Fibroblast of villous mesenchyme (primary cell): Measurements from ENCODE around the gene ANO3. TPM values are rescaled to one million over a fixed set of nuclear protein-coding genes. Genes with fewer than 3 reads are reported as not detected.

ENCODE experiments used
- DNase-seq: peaks from one replicate; pipeline ENCODE4 v3.0.0-alpha.2; 2010; ENCODE audit warnings: low read depth
- H3K4me3 ChIP-seq: 2 replicates; pipeline ENCODE4 v1.5.1; 2011; ENCODE audit warnings: low read depth, mild to moderate bottlenecking, low read length
- total RNA-seq: library from RNA; depleted of rRNA; stranded (reverse); fragments of >200 nt; gene quantifications from 2 replicates; pipeline ENCODE4 v1.2.3, GENCODE V29; 2012
- TF ChIP-seq, protein P1 (sequence below): IDR thresholded peaks from 2 replicates; pipeline ENCODE4 v1.5.1; 2012; ENCODE audit warnings: low read depth, mild to moderate bottlenecking, low read length; ENCODE audit not compliant: insufficient read depth

The ANO3 gene
- total RNA-seq, 1 donor: under 0.01 TPM

- no peak for DNase-seq
- TF ChIP-seq, protein P1, sequence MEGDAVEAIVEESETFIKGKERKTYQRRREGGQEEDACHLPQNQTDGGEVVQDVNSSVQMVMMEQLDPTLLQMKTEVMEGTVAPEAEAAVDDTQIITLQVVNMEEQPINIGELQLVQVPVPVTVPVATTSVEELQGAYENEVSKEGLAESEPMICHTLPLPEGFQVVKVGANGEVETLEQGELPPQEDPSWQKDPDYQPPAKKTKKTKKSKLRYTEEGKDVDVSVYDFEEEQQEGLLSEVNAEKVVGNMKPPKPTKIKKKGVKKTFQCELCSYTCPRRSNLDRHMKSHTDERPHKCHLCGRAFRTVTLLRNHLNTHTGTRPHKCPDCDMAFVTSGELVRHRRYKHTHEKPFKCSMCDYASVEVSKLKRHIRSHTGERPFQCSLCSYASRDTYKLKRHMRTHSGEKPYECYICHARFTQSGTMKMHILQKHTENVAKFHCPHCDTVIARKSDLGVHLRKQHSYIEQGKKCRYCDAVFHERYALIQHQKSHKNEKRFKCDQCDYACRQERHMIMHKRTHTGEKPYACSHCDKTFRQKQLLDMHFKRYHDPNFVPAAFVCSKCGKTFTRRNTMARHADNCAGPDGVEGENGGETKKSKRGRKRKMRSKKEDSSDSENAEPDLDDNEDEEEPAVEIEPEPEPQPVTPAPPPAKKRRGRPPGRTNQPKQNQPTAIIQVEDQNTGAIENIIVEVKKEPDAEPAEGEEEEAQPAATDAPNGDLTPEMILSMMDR: no peak
These were observed 226.3 kb downstream of the ANO3 start for GRCh38 chr11:26558190-26558589.

DNA sequence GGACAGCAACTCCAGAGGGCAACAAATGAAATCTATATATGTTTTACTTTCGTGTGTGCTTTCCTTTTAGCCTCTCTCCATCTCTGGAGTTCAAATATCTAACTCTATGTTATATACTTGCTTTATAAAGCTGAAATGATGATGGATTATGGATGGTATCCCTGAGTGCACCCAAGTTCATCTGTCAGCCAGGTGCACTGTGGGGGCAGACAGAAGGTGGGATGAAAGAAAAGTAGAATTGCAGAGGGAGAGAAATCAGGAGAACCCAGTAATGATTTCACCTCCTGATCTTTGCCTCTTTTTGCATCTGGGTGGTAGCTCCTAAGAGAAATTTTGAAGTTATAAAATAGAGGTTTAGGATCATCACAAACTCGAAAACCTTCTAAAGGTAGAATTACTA, 237.7 kb downstream of the ANO3 start:
- H3K4me3 ChIP-seq: no peak overlapping the region
- DNase-seq: no peak
- TF ChIP-seq, protein P1: no peak

More at GRCh38 chr11:26558190-26558589, 226.3 kb downstream of the ANO3 start:
- H3K4me3 ChIP-seq: no peak overlapping the region

- no peak for DNase-seq
- TF ChIP-seq, protein P1: no peak
- H3K4me3 ChIP-seq: no peak within 1 kb of the TSS
These were observed 240.1 kb downstream of the ANO3 start, which contains the start of gene MUC15 for GRCh38 chr11:26571861-26572654. TSS of gene MUC15 (minus strand) at chr11:26572263. CDS start at chr11:26567094, 5,169 bp downstream.

DNA sequence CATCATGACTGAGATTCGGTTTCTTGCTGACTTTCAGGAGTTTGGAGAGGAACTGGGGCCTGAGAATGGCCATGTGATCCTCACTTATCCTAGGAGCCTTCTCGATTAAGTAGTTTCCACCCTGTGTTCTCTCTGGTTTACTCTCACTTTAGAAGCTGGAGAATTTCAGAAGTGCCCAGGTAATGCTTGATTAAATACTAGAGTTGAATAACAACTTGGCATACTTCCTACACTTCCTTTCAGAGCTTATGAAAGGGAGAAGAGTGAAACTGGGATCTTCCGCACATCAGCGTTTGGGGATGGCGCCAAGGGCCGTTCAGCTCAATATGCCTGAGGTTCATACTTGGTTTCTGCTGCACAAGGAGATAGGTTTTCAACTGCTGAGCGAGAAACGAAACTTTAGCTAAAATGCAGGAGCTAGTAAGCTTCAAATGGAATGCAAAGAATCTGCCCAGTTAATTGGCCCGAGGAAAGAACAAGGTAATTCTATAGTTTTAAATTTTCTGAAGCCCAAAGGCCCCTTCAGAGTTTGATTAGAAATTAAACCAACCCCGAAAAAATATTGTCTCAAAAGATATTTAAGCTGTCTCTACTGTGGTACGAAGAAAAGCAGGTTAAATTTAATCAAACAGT, 241.0 kb downstream of the ANO3 start:
- no peak for DNase-seq

DNA sequence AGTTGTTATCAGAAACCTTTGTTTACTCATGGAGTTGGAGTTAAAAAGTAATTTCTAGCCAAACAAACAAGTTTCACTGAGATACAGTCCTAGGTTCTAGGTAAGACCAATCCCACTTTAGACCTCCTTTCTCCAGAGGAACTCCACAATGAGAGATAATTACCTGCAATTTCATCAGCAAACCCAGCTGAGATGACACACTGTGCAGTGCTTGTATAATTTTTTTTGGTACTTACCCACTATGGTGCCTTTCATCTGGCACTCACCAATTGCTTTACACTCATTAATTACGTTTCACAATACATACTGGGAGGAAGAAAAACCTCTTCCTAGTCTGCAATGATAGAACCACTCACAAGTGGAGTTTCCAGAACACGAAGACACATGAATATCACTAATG, 242.0 kb downstream of the ANO3 start:
- no peak overlapping the region for H3K4me3 ChIP-seq
- TF ChIP-seq, protein P1: no peak
- DNase-seq: no peak

More for the DNA sequence above, 241.0 kb downstream of the ANO3 start:
- TF ChIP-seq, protein P1: no peak
- no peak overlapping the region for H3K4me3 ChIP-seq

DNA sequence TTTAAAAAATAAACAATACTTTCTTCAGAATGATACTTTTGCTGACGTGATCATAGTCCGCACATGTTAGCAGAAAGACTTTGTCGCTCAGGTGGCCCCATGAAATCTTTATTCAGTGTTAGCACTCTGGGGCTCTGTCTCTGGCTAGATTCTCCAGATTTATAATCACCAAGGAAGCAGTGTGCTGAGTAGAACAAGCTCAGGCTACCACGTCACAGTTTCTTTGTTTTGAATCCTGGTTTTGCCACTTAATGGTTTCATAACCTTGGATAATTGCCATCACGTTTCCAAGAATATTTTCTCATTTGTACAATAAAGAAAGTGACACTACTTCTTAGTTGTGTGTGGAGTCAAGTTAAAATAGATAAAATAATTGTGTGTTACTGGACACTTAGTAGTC, 244.0 kb downstream of the ANO3 start:
- DNase-seq: peak; percentile 0
- no peak overlapping the region for H3K4me3 ChIP-seq
- TF ChIP-seq, protein P1: no peak
